ENCODE results near the gene GRK5.

- TF ChIP-seq POLR2AphosphoS5 (IDR thresholded peaks at IDR 0.05; ENCODE audit: borderline replicate concordance, low read depth, low read length), result no peak
- no peak for TF ChIP-seq EZH2 (IDR thresholded peaks at IDR 0.05)
Observed at GRCh38 chr10:119316002-119316358, 108.6 kb downstream of the GRK5 start.
